ENCODE data around the gene DMRT2.

Gene DMRT2

GRCh38 chr9:1050125-1050895 lies at the start of gene DMRT2:
Gene DMRT2, plus strand, starts transcription at chr9:1050357. Its CDS starts 1,257 bp downstream, at chr9:1051614.
- DNase-seq (ENCODE audit: low read depth in 2 of 2, low spot score in 1 of 2) = no peak

- DNase-seq (ENCODE audit: low read depth in 2 of 2, low spot score in 1 of 2) = no peak
These were observed 48.3 kb upstream of the DMRT2 start for GRCh38 chr9:1001838-1002237.

GRCh38 chr9:1002678-1003077 lies 47.5 kb upstream of the DMRT2 start:
- DNase-seq (ENCODE audit: low read depth in 2 of 2, low spot score in 1 of 2) = no peak

- DNase-seq (ENCODE audit: low read depth in 2 of 2, low spot score in 1 of 2) = no peak
These were observed 45.0 kb upstream of the DMRT2 start for GRCh38 chr9:1005043-1005667.

- no peak for DNase-seq (ENCODE audit: low read depth in 2 of 2, low spot score in 1 of 2)
These were observed 42.8 kb upstream of the DMRT2 start for GRCh38 chr9:1007312-1007711.

GRCh38 chr9:1008216-1008615 lies 41.9 kb upstream of the DMRT2 start:
- DNase-seq (ENCODE audit: low read depth in 2 of 2, low spot score in 1 of 2) = no peak

GRCh38 chr9:1009101-1009707 lies 41.0 kb upstream of the DMRT2 start:
- peak; percentile 5 to 56 for DNase-seq (ENCODE audit: low read depth in 2 of 2, low spot score in 1 of 2)

- DNase-seq (ENCODE audit: low read depth in 2 of 2, low spot score in 1 of 2) = no peak
These were observed 37.1 kb upstream of the DMRT2 start for GRCh38 chr9:1013021-1013420.

- DNase-seq (ENCODE audit: low read depth in 2 of 2, low spot score in 1 of 2) = no peak
These were observed 35.9 kb upstream of the DMRT2 start for GRCh38 chr9:1014225-1014624.

GRCh38 chr9:1014640-1015039 lies 35.5 kb upstream of the DMRT2 start:
- no peak for DNase-seq (ENCODE audit: low read depth in 2 of 2, low spot score in 1 of 2)

GRCh38 chr9:1018121-1018520 lies 32.0 kb upstream of the DMRT2 start:
- DNase-seq (ENCODE audit: low read depth in 2 of 2, low spot score in 1 of 2) = no peak

GRCh38 chr9:1024112-1024511 lies 26.0 kb upstream of the DMRT2 start:
- no peak for DNase-seq (ENCODE audit: low read depth in 2 of 2, low spot score in 1 of 2)

GRCh38 chr9:1025131-1025530 lies 25.0 kb upstream of the DMRT2 start:
- no peak for DNase-seq (ENCODE audit: low read depth in 2 of 2, low spot score in 1 of 2)

- DNase-seq (ENCODE audit: low read depth in 2 of 2, low spot score in 1 of 2) = no peak
These were observed 23.9 kb upstream of the DMRT2 start for GRCh38 chr9:1026219-1026618.

- no peak for DNase-seq (ENCODE audit: low read depth in 2 of 2, low spot score in 1 of 2)
These were observed 21.5 kb upstream of the DMRT2 start for GRCh38 chr9:1028501-1029190.

GRCh38 chr9:1031951-1032601 lies 18.1 kb upstream of the DMRT2 start:
- DNase-seq (ENCODE audit: low read depth in 2 of 2, low spot score in 1 of 2) = no peak

GRCh38 chr9:1034271-1034670 lies 15.9 kb upstream of the DMRT2 start:
- no peak for DNase-seq (ENCODE audit: low read depth in 2 of 2, low spot score in 1 of 2)

GRCh38 chr9:1039589-1039988 lies 10.6 kb upstream of the DMRT2 start:
- no peak for DNase-seq (ENCODE audit: low read depth in 2 of 2, low spot score in 1 of 2)

- no peak for DNase-seq (ENCODE audit: low read depth in 2 of 2, low spot score in 1 of 2)
These were observed 7.7 kb upstream of the DMRT2 start for GRCh38 chr9:1042466-1042865.

GRCh38 chr9:1044643-1045042 lies 5.5 kb upstream of the DMRT2 start:
- no peak for DNase-seq (ENCODE audit: low read depth in 2 of 2, low spot score in 1 of 2)

Measured in stimulated activated CD8-positive, alpha-beta memory T cell treated with anti-CD3 and anti-CD28 coated beads, Interleukin-4, amount 100 ng/mL, for 4 hours (primary cell).